BLaER1 treated with 17β-estradiol and CSF1 and Interleukin-3, amounts not matched to agents 10 nM and 100 nM (cell line): Measurements from ENCODE around the gene LCK.
"Not testable (repeated sequence)": the region's sequence is repeated elsewhere in the genome, so short reads cannot be mapped to it uniquely, and the experiment has no call there.

Experiments
- H3K27ac ChIP-seq, 11 experiments: shearing (Covaris generic); formaldehyde crosslinking; 2 replicates each; pipeline ENCODE4 v1.8.1; 2022
- H3K27me3 ChIP-seq, 11 experiments: shearing (Covaris generic); formaldehyde crosslinking; 2 replicates each; pipeline ENCODE4 v1.8.1; 2022
- H3K36me3 ChIP-seq, 11 experiments: shearing (Covaris generic); formaldehyde crosslinking; 2 replicates each; pipeline ENCODE4 v1.8.1; 2022
- H3K4me1 ChIP-seq, 10 experiments: shearing (Covaris generic); formaldehyde crosslinking; 2 replicates each; pipeline ENCODE4 v1.8.1; 2022
- H3K4me2 ChIP-seq, 11 experiments: shearing (Covaris generic); formaldehyde crosslinking; 2 replicates each; pipeline ENCODE4 v1.8.1; 2022
- H3K4me3 ChIP-seq, 10 experiments: shearing (Covaris generic); formaldehyde crosslinking; 2 replicates each; pipeline ENCODE4 v1.8.1; 2022
- H3K9ac ChIP-seq, 11 experiments: shearing (Covaris generic); formaldehyde crosslinking; 2 replicates each; pipeline ENCODE4 v1.8.1; 2022
- H3K9me3 ChIP-seq, 11 experiments: shearing (Covaris generic); formaldehyde crosslinking; replicated peaks in 1 of 11; 2 replicates each; pipeline ENCODE4 v1.8.1; 2022
- H4K20me1 ChIP-seq, 11 experiments: shearing (Covaris generic); formaldehyde crosslinking; 2 replicates each; pipeline ENCODE4 v1.8.1; 2022
- Cebpa-rat ChIP-seq, 11 experiments: shearing (Covaris generic); IDR thresholded peaks; 2 replicates each; pipeline ENCODE4 v1.8.1; 2022

LCK gene

DNA sequence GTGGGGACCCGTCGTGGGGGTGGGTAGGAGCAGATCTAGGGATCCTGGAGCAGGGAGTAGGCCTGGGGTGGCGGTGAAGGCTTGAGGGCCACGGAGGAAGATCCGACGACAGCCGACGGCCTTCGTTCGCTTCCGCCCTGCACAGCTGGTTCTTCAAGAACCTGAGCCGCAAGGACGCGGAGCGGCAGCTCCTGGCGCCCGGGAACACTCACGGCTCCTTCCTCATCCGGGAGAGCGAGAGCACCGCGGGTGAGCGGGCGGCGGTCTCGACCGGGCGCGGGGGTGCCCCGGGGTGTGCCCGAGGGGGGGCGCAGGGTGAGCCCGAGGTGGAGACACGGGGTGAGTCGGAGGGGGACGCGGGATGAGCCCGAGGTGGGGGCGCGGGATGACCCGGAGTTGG, 24.4 kb downstream of the LCK start:
- no peak overlapping the region for H3K4me3 ChIP-seq
- no peak overlapping the region for H3K4me2 ChIP-seq
- no peak for TF ChIP-seq Cebpa-rat (IDR thresholded peaks at IDR 0.05)

GRCh38 chr1:32276032-32276782, 25.1 kb downstream of the LCK start:
- no peak for TF ChIP-seq Cebpa-rat (IDR thresholded peaks at IDR 0.05)
- Histone ChIP-seq H4K20me1 (no peaks in the 10 kb centered on the region), H3K27me3 (no peaks in the 10 kb centered on the region), H3K27ac (no peak overlapping the region), H3K9me3 (0 out of 22 replicates have a peak, but pooled peaks cover 0 to 5% (median 0%) of the 10 kb centered on the region in 11 experiments), H3K9ac (no peak overlapping the region), H3K36me3 (peaks cover 0 to 59% (median 18%) of the 10 kb centered on the region in 11 experiments; a peak in 13 of 22 replicates), H3K4me1 (peaks cover 0 to 33% (median 29%) of the 10 kb centered on the region in 10 experiments; a peak in 18 of 20 replicates), H3K4me3 (no peak overlapping the region), H3K4me2 (no peak overlapping the region)

More for the DNA sequence above, 24.4 kb downstream of the LCK start:
- no peak overlapping the region for H3K9ac ChIP-seq
- peaks cover 0 to 52% (median 16%) of the 10 kb centered on the region in 11 experiments; a peak in 13 of 22 replicates for H3K36me3 ChIP-seq
- H4K20me1 ChIP-seq: no peaks in the 10 kb centered on the region
- 0 out of 22 replicates have a peak, but pooled peaks cover 0 to 5% (median 0%) of the 10 kb centered on the region in 11 experiments for H3K9me3 ChIP-seq
- no peak overlapping the region for H3K27ac ChIP-seq
- H3K4me1 ChIP-seq: peaks cover 0 to 33% (median 29%) of the 10 kb centered on the region in 10 experiments; a peak in 18 of 20 replicates
- H3K27me3 ChIP-seq: no peaks in the 10 kb centered on the region

DNA sequence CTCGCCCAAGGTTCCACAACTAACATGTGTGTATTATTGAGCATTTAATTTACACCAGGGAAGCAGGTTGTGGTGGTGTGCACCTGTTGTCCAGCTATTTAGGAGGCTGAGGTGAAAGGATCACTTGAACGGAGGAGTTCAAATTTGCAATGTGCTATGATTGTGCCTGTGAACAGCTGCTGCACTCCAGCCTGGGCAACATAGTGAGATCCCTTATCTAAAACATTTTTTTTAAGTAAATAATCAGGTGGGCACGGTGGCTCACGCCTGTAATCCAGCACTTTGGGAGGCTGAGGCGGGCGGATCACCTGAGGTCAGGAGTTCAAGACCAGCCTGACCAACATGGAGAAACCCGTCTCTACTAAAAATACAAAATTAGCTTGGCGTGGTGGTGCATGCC, 33.7 kb downstream of the LCK start:
- not testable (repeated sequence) for H3K27me3 ChIP-seq, H3K4me2 ChIP-seq, H3K4me3 ChIP-seq, H4K20me1 ChIP-seq, H3K4me1 ChIP-seq, H3K27ac ChIP-seq, H3K9me3 ChIP-seq, H3K9ac ChIP-seq
- H3K36me3 ChIP-seq: peaks cover 0 to 33% (median 19%) of the 10 kb centered on the region in 11 experiments; a peak in 12 of 22 replicates

- no peak overlapping the region for H3K9ac ChIP-seq
- no peaks in the 10 kb centered on the region for H3K9me3 ChIP-seq
- H3K4me2 ChIP-seq: no peak overlapping the region
- no peak overlapping the region for H3K27ac ChIP-seq
- H3K27me3 ChIP-seq: no peaks in the 10 kb centered on the region
- H4K20me1 ChIP-seq: no peaks in the 10 kb centered on the region; a peak in 1 of 22 replicates
- peaks cover 0 to 5% (median 3%) of the 10 kb centered on the region in 10 experiments; a peak in 14 of 20 replicates for H3K4me1 ChIP-seq
- no peak for TF ChIP-seq Cebpa-rat (IDR thresholded peaks at IDR 0.05)
- no peak overlapping the region for H3K4me3 ChIP-seq
- H3K36me3 ChIP-seq: peaks cover 0 to 24% (median 10%) of the 10 kb centered on the region in 11 experiments; a peak in 10 of 22 replicates
These were observed 34.6 kb downstream of the LCK start for GRCh38 chr1:32285658-32286057.

- no peak for TF ChIP-seq Cebpa-rat (IDR thresholded peaks at IDR 0.05)
- no peak overlapping the region for H3K4me2 ChIP-seq
- H3K4me1 ChIP-seq: peaks cover 6 to 13% (median 12%) of the 10 kb centered on the region in 10 experiments; a peak in 18 of 20 replicates
- no peaks in the 10 kb centered on the region; a peak in 1 of 22 replicates for H4K20me1 ChIP-seq
- H3K27ac ChIP-seq: no peak overlapping the region
- peaks cover 0 to 15% (median 9%) of the 10 kb centered on the region in 11 experiments; a peak in 7 of 22 replicates for H3K36me3 ChIP-seq
- H3K27me3 ChIP-seq: no peaks in the 10 kb centered on the region
- H3K9me3 ChIP-seq: no peaks in the 10 kb centered on the region
- H3K9ac ChIP-seq: no peak overlapping the region
- no peak overlapping the region for H3K4me3 ChIP-seq
These were observed 35.7 kb downstream of the LCK start for GRCh38 chr1:32286763-32287162.

DNA sequence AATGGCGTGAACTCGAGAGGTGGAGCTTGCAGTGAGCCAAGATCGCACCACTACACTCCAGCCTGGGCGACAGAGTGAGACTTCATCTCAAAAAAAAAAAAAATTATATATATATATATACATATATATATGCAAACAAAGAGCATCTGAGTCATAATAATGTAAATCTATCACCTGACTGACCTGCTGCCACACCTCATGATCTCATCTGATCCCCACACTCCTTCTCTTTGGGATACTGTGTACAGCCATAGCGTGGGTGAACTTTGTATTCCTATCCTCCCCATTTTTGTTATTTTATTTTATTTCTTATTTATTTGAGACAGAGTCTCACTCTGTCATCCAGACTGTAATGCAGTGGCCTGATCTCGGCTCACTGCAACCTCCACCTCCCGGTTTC, 38.2 kb downstream of the LCK start:
- H3K36me3 ChIP-seq: peaks cover 0 to 14% (median 9%) of the 10 kb centered on the region in 11 experiments; a peak in 9 of 22 replicates
- H3K9ac ChIP-seq: no peak overlapping the region
- TF ChIP-seq Cebpa-rat (IDR thresholded peaks at IDR 0.05): no peak
- peaks cover 0 to 11% (median 3%) of the 10 kb centered on the region in 11 experiments; a peak in 7 of 22 replicates for H4K20me1 ChIP-seq
- no peak overlapping the region for H3K4me3 ChIP-seq
- H3K4me2 ChIP-seq: no peak overlapping the region
- no peak overlapping the region for H3K27ac ChIP-seq
- H3K27me3 ChIP-seq: no peaks in the 10 kb centered on the region
- H3K9me3 ChIP-seq: no peaks in the 10 kb centered on the region
- H3K4me1 ChIP-seq: peaks cover 23 to 31% (median 30%) of the 10 kb centered on the region in 10 experiments

- Histone ChIP-seq H3K4me1 (peaks cover 40 to 51% (median 44%) of the 10 kb centered on the region in 10 experiments), H3K27me3 (no peaks in the 10 kb centered on the region), H3K27ac (peak overlapping the region; percentile 67 to 91 (median 89); a peak in 21 of 22 replicates), H3K4me2 (peak overlapping the region; percentile 41 to 95 (median 78)), H3K9ac (peak overlapping the region; percentile 82 to 92 (median 88)), H4K20me1 (peaks cover 0 to 27% (median 17%) of the 10 kb centered on the region in 11 experiments; a peak in 15 of 22 replicates), H3K4me3 (peak overlapping the region; percentile 74 to 96 (median 90)), H3K9me3 (peaks cover 0 to 4% (median 0%) of the 10 kb centered on the region in 11 experiments; a peak in 2 of 22 replicates), H3K36me3 (peaks cover 11 to 24% (median 17%) of the 10 kb centered on the region in 11 experiments; a peak in 20 of 22 replicates)
- TF ChIP-seq Cebpa-rat (IDR thresholded peaks at IDR 0.05): no peak
These were observed 40.2 kb downstream of the LCK start for GRCh38 chr1:32291145-32291707.

DNA sequence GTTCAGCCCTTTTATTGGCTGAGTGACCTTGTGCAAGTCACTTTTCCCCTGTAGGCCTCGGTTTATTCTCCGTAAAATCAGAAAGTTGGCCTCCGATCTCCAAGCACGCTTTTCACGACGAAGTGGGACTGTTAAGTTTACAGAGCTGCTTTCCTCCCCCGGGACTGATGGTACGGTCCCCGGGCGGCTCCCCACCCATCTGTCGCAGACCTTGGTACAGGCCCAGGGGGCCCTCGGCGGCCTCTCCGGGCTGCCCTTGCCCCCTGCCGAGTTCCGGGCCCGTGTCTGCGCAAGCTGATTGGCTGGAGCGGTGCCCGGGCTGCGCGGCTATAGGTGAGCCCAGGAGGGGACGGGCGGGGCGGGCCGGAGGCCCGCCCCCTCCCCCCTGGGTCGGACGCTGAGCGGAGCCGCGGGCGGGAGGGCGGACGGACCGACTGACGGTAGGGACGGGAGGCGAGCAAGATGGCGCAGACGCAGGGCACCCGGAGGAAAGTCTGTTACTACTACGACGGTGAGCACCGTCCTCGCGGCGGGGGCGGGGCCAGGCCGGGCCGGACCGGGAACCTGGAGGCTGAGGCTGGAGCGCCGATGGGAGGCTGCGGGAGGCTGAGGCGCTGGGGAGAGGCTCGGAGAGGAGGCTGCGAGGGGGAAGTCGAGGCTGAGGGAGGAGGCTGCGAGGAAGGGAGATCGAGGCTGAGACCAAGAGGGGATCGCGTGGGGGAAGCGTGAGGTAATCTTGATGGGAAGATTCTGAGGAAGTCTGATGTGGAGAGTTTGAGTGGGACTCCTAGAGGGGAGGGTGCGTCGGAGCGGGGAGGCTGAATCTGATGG, 40.9 kb downstream of the LCK start, which contains the start of gene HDAC1:
HDAC1 (plus strand) TSS at position 376 of the 831 bp plus-strand sequence; CDS start at position 463, 87 bp downstream.
- H3K4me2 ChIP-seq: peak within 1 kb of the TSS; percentile 90 to 99 (median 94)
- H3K36me3 ChIP-seq: peaks cover 14 to 30% (median 24%) of the 10 kb centered on the region in 11 experiments; a peak in 20 of 22 replicates
- no peak for TF ChIP-seq Cebpa-rat (IDR thresholded peaks at IDR 0.05)
- H3K27me3 ChIP-seq: no peaks in the 10 kb centered on the region
- H3K9me3 ChIP-seq: peaks cover 0 to 4% (median 0%) of the 10 kb centered on the region in 11 experiments; a peak in 2 of 22 replicates
- H4K20me1 ChIP-seq: peaks cover 0 to 34% (median 21%) of the 10 kb centered on the region in 11 experiments; a peak in 16 of 22 replicates
- peaks cover 40 to 54% (median 46%) of the 10 kb centered on the region in 10 experiments for H3K4me1 ChIP-seq
- peak within 1 kb of the TSS; percentile 74 to 96 (median 90) for H3K4me3 ChIP-seq
- H3K27ac ChIP-seq: peak within 1 kb of the TSS; percentile 67 to 91 (median 89); a peak in 21 of 22 replicates
- peak within 1 kb of the TSS; percentile 82 to 92 (median 88) for H3K9ac ChIP-seq

- Histone ChIP-seq H3K36me3 (peaks cover 50 to 90% (median 77%) of the 10 kb centered on the region in 11 experiments), H3K4me2 (peak overlapping the region in 2 of 11 experiments; percentile 6 to 12; a peak in 2 of 22 replicates), H3K4me1 (peaks cover 31 to 42% (median 35%) of the 10 kb centered on the region in 10 experiments), H4K20me1 (peaks cover 0 to 93% (median 64%) of the 10 kb centered on the region in 11 experiments; a peak in 18 of 22 replicates)
- not testable (repeated sequence) for H3K27me3 ChIP-seq, H3K4me3 ChIP-seq, H3K9ac ChIP-seq, H3K9me3 ChIP-seq, H3K27ac ChIP-seq
These were observed 47.1 kb downstream of the LCK start for GRCh38 chr1:32298211-32298610.
